Calu3 (cell line): ENCODE measurements around the gene GRK6. TPM values are rescaled to one million over a fixed set of nuclear protein-coding genes. Genes with fewer than 3 reads are reported as not detected.

ENCODE experiments used
- BruUV-seq: library from RNA; stranded (reverse); fragments of 400-500 nt; replicated peaks from 2 replicates; lab custom pipeline; 2021; lab: Mats Ljungman, UMichigan
- CTCF ChIA-PET: fragments of 300-600 bp; sonication (Branson Sonifier 250); formaldehyde crosslinking; loops from one replicate; lab custom pipeline; 2022; ENCODE audit warnings: antibody characterized with exemption; lab: Charles Lee
- DNase-seq: peaks from one replicate; pipeline ENCODE4 v3.0.0; 2022
- H3K27ac Mint-ChIP-seq: one replicate; pipeline ENCODE4 v1.8.0; 2022; ENCODE audit warnings: mixed read lengths; ENCODE audit not compliant: unreplicated experiment
- H3K27me3 Mint-ChIP-seq: one replicate; pipeline ENCODE4 v1.8.0; 2022; ENCODE audit warnings: mixed read lengths; ENCODE audit not compliant: unreplicated experiment
- H3K36me3 Mint-ChIP-seq: one replicate; pipeline ENCODE4 v1.8.0; 2022; ENCODE audit warnings: mild to moderate bottlenecking, moderate library complexity, mixed read lengths; ENCODE audit not compliant: insufficient read depth, unreplicated experiment
- H3K4me1 Mint-ChIP-seq: one replicate; pipeline ENCODE4 v1.8.0; 2022; ENCODE audit warnings: mild to moderate bottlenecking, low read depth, mixed read lengths; ENCODE audit not compliant: unreplicated experiment
- H3K4me3 Mint-ChIP-seq: one replicate; pipeline ENCODE4 v1.8.0; 2022; ENCODE audit warnings: mild to moderate bottlenecking, low read depth, moderate library complexity, mixed read lengths; ENCODE audit not compliant: unreplicated experiment
- H3K9me3 Mint-ChIP-seq: one replicate; pipeline ENCODE4 v1.8.0; 2022; ENCODE audit warnings: low read depth, mixed read lengths; ENCODE audit not compliant: unreplicated experiment
- CTCF ChIP-seq: fragments of 200-600 bp; IDR thresholded peaks from one replicate; pipeline ENCODE4 v1.8.0; 2022; ENCODE audit warnings: antibody characterized with exemption; ENCODE audit not compliant: unreplicated experiment
- intact Hi-C: fragments of 100-400 bp; cut with micrococcal nuclease; formaldehyde crosslinking; loops from one replicate; pipeline ENCODE4 v1.10.0; 2022; ENCODE audit not compliant: unreplicated experiment
- total RNA-seq: library from RNA; stranded (reverse); gene quantifications from 2 replicates; pipeline ENCODE4 v1.2.3, GENCODE V29; 2022

The GRK6 gene
- total RNA-seq, 1 experiment from 2014 or later = 72.6 TPM

DNA sequence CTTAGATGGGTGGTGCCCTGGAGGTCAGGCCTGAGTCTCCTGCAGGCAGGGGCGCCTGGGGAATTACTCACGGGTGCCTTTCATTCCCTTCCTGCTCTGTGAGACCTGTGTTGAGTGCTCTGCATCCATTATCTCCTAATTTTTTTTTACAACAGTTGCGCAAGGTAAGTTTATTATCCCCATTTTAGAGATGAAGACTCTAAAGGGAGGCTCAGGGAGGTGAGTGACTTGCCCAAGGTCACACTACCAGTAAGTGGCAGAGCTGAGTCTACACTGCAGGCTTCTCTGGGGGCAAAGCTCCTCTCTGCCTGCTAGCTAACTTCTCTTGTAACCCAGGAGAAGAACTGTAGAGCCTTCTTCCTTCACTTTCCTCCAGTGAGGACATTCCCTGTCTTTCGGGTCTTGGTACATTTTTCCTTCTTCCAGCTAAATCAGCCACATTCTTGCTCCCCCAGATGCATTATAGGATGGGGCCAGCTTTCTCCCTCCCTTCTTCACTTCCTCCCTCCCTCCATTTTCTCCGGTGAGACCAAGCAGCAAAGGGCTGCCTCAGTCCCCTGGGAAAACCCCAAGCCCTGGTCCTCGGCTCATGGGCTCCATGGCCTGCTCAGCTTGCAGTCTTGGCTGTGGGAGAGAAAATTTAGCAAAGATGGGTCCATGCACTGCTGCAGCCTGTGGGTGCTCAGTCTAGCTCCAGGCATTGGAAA is 21.9 kb downstream of the GRK6 start:
- Mint-ChIP-seq H3K36me3 (peaks cover 75% of the 10 kb centered on the region), H3K9me3 (no peaks in the 10 kb centered on the region), H3K4me3 (peak overlapping the region; percentile 70), H3K27me3 (no peaks in the 10 kb centered on the region), H3K4me1 (peaks cover 41% of the 10 kb centered on the region), H3K27ac (peak overlapping the region; percentile 50)
- no peak for TF ChIP-seq CTCF
- intact Hi-C loops = no loop called here
- DNase-seq = no peak
- BruUV-seq = no TSS peak
- CTCF ChIA-PET = interaction anchor here (0.8 to 6.8 kb wide), 9 partner anchors 22 to 361 kb away, joined by 3 to 57 read pairs (median 6); partner anchors contain the start of genes FGFR4 and GRK6

DNA sequence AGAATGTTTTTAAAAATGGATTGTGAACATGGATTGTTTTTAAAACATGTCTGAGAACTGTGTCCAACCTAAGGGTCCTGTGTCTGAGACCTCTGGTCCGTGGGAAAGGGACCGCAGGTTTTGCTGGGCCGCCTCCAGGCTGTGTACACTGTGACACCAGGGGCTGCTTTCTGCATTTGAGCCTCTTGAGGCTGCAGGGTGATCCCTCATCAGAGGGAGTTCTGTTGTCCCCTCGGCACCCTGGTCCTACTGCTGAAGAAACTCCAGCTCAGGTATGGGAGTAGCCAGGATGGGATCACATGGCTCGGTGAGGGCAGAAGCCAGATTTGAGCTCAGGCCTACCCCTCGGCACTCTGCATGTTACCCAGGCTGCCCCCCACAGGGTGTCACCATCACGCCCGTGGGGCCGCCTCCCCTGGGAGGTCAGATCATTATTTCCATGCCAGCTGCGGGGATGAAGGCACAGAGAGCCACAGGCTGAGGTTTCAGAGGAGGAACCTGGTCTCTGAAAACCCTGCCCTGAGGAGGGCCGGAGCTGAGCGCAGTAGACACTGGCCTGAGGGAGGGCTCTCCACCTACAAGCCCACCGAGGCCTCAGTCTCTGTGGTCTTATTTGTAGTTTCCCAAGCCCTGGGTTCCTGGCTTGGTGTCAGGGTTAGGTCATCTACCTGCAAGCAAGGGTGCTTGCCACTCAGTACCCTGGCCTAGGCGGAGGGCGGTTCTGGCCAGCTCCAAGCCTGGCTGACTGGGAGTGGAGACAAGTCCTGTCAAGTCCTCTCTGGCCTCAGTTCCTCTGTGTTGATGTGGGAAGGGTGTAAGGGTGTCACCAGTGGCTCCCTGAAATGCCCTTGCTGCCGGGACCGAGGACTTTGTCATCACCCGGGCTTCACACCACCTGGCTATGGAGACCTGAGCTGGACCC is 22.9 kb downstream of the GRK6 start:
- no peak for TF ChIP-seq CTCF
- CTCF ChIA-PET = interaction anchor here (2.0 to 6.8 kb wide), 2 partner anchors 46 to 59 kb away, joined by 19 to 57 read pairs; no protein-coding TSS in a partner anchor
- peaks cover 50% of the 10 kb centered on the region for H3K4me1 Mint-ChIP-seq
- no peak for DNase-seq
- H3K36me3 Mint-ChIP-seq = peaks cover 77% of the 10 kb centered on the region
- H3K4me3 Mint-ChIP-seq = no peak overlapping the region
- H3K27me3 Mint-ChIP-seq = no peaks in the 10 kb centered on the region
- no peaks in the 10 kb centered on the region for H3K9me3 Mint-ChIP-seq
- intact Hi-C loops = loop anchor here (5.0 to 10.0 kb wide), 2 partner anchors 137 to 335 kb away; partner anchors contain the start of gene MXD3
- H3K27ac Mint-ChIP-seq = no peak overlapping the region
- BruUV-seq = TSS peak; percentile 23

DNA sequence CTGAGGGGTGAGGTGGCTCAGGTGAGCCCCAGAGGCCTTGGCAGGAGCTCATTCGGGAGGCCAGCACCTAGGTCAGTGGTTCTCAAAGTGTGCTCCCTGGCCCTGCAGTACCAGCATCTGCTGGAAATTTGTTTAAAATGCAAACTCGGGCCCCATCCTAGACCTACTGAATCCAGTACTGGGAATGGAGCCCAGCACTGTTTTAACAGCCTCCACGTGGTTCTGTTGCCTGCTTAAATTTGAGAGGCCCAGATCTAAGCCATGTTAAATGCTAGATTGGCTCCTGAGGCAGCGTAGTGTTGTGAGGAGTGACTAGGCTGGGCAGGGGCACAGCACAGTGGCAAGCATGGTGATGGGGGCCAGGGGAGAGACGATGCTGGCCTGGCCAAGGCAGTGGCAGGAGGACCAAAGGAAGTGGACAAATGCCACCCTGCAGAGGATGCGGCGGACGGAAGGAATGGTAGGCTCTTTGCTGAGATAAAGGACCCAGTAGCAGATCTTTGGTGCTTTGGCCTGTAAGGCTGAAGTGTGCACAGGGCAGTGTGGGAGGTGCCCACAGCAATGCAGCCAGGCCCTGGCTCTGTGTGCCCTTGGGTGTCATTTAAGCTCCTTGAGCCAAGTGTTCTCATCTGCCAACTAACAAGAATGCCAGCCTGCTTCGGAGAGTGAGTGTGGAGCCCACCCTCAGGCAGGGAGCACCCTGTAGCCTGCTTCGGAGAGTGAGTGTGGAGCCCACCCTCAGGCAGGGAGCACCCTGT is 24.4 kb downstream of the GRK6 start:
- intact Hi-C loops = loop anchor here (5.0 to 10.0 kb wide), 2 partner anchors 139 to 336 kb away; partner anchors contain the start of gene MXD3
- DNase-seq = no peak
- CTCF ChIA-PET = no interaction called here
- no peak overlapping the region for H3K4me3 Mint-ChIP-seq
- no peak for TF ChIP-seq CTCF
- H3K36me3 Mint-ChIP-seq = peaks cover 77% of the 10 kb centered on the region
- BruUV-seq = no TSS peak
- peaks cover 44% of the 10 kb centered on the region for H3K4me1 Mint-ChIP-seq
- H3K27me3 Mint-ChIP-seq = no peaks in the 10 kb centered on the region
- H3K27ac Mint-ChIP-seq = peak overlapping the region; percentile 71
- H3K9me3 Mint-ChIP-seq = no peaks in the 10 kb centered on the region
